Upper lobe of left lung (tissue), 6 donors: ENCODE data around the gene C12orf60. TPM values are rescaled to one million over a fixed set of nuclear protein-coding genes. Genes with fewer than 3 reads are reported as not detected.

Experiments used
- ATAC-seq, 2 donors: fragments of 200-7000 bp; cut with Tn5 transposase; one replicate each; pipeline ENCODE4 v1.9.1; 2022; ENCODE audit warnings: mild to moderate bottlenecking in 2 of 2, moderate library complexity in 2 of 2; ENCODE audit not compliant: low FRiP score in 2 of 2
- DNase-seq, 2 donors: peaks; one replicate each; pipeline ENCODE4 v3.0.0-alpha.2; 2019 to 2020
- H3K27ac ChIP-seq, 4 donors: fragments of 200-600 bp; sonication (generic); one replicate each; pipeline ENCODE4 v1.5.1; 2016 to 2019
- H3K27me3 ChIP-seq, 4 donors: fragments of 200-600 bp; sonication (generic); one replicate each; pipeline ENCODE4 v1.5.1; 2017 to 2019
- H3K36me3 ChIP-seq, 4 donors: fragments of 200-600 bp; sonication (generic); one replicate each; pipeline ENCODE4 v1.5.1; 2016 to 2019
- H3K4me1 ChIP-seq, 4 donors: fragments of 200-600 bp; sonication (generic); one replicate each; pipeline ENCODE4 v1.5.1; 2018 to 2019
- H3K4me3 ChIP-seq, 4 donors: fragments of 200-600 bp; sonication (generic); one replicate each; pipeline ENCODE4 v1.5.1; 2017 to 2019; ENCODE audit warnings: mild to moderate bottlenecking in 2 of 4, moderate library complexity in 1 of 4
- H3K9me3 ChIP-seq, 4 donors: fragments of 200-600 bp; sonication (generic); one replicate each; pipeline ENCODE4 v1.5.1; 2018 to 2019
- EP300 ChIP-seq, 4 donors: sonication (generic); formaldehyde crosslinking; IDR thresholded peaks; one replicate each; pipeline ENCODE4 v1.5.1; 2017; ENCODE audit warnings: antibody characterized with exemption in 4 of 4, control low read depth in 2 of 4
- POLR2A ChIP-seq, 4 donors: fragments of 450-650 bp; IDR thresholded peaks; one replicate each; pipeline ENCODE4 v1.5.1; 2016 to 2017; ENCODE audit warnings: antibody characterized with exemption in 4 of 4, mild to moderate bottlenecking in 2 of 4
- POLR2AphosphoS5 ChIP-seq, 2 donors: sonication (generic); formaldehyde crosslinking; IDR thresholded peaks; one replicate each; pipeline ENCODE4 v1.5.1; 2017; ENCODE audit warnings: antibody characterized with exemption in 2 of 2
- WGBS, 2 donors: methylation state at CpG; one replicate each; pipeline ENCODE4 v1.1.5; 2017 to 2018; 5-methylcytosine and 5-hydroxymethylcytosine counted together
- total RNA-seq, 6 donors: library from RNA; depleted of rRNA in 4 of 6; stranded (reverse); fragments of >200 nt in 4 of 6; gene quantifications; one replicate each; pipeline versions ENCODE4 v1.1.0 to v1.2.1, GENCODE V29; 2016 to 2021
- TF ChIP-seq, protein P1 (sequence below), 6 experiments: fragments of 450-650 bp in 4 of 6; fragments of 200-600 bp in 2 of 6; sonication (generic) in 2 of 6; IDR thresholded peaks; one replicate each; pipeline ENCODE4 v1.5.1; 2016 to 2019; ENCODE audit warnings: antibody characterized with exemption in 6 of 6
- donor health status: DM: no; HTN: no; CAD: no; lungs with moderate emphysema.
- donor health status: DM: no; HTN: yes; CAD: no; lungs with severe emphysema.

C12orf60 gene
- total RNA-seq, 6 donors from 2014 or later: 0.33 to 3.4 (median 0.94) TPM; not detected in 1

DNA sequence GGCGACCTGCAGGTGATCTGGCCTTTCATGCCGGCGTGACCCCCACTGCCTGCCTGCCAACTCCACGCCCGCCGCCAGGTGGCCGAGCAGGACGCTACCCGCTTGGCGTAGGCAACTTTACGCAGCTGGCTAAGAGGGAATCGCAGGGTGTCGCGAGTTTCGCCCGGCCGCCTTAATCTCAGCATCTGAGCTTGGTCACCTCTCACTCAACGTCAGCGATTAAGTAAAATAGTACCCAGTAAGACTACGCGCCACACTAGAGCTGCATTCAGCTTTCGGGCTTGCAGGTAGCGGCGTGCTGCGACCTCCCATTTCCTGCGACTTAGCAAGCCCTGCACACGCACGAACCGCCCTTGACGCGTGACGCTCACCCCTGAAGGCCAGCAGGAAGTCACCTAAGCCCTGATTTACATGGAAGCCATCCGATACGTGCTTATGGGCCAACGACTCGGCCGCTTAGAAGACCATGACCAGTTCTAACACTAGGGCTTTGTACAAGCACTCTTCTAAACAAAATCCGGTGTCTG lies 33.4 kb upstream of the C12orf60 start:
- TF ChIP-seq POLR2AphosphoS5 (IDR thresholded peaks at IDR 0.05) (peak; percentile 55 to 68), EP300 (IDR thresholded peaks at IDR 0.05) (no peak), POLR2A (IDR thresholded peaks at IDR 0.05) (peak in 2 of 4 donors; percentile 53 to 56)
- TF ChIP-seq, protein P1, sequence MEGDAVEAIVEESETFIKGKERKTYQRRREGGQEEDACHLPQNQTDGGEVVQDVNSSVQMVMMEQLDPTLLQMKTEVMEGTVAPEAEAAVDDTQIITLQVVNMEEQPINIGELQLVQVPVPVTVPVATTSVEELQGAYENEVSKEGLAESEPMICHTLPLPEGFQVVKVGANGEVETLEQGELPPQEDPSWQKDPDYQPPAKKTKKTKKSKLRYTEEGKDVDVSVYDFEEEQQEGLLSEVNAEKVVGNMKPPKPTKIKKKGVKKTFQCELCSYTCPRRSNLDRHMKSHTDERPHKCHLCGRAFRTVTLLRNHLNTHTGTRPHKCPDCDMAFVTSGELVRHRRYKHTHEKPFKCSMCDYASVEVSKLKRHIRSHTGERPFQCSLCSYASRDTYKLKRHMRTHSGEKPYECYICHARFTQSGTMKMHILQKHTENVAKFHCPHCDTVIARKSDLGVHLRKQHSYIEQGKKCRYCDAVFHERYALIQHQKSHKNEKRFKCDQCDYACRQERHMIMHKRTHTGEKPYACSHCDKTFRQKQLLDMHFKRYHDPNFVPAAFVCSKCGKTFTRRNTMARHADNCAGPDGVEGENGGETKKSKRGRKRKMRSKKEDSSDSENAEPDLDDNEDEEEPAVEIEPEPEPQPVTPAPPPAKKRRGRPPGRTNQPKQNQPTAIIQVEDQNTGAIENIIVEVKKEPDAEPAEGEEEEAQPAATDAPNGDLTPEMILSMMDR (IDR thresholded peaks at IDR 0.05): peak; percentile 84 to 97 (median 96)
- WGBS, 2 donors: 0 to 1% methylated on average over 14 to 36 of the region's 38 CpGs
- H3K27ac ChIP-seq: peak overlapping the region; percentile 97 to 99 (median 98)
- peaks cover 0 to 3% (median 0%) of the 10 kb centered on the region in 4 donors for H3K36me3 ChIP-seq
- no peaks in the 10 kb centered on the region for H3K27me3 ChIP-seq
- H3K4me3 ChIP-seq: peak overlapping the region; percentile 79 to 87 (median 84)
- peaks cover 0 to 3% (median 0%) of the 10 kb centered on the region in 4 donors for H3K9me3 ChIP-seq
- ATAC-seq (peak; percentile 79 to 88), DNase-seq (peak; percentile 89 to 97)
- H3K4me1 ChIP-seq: peaks cover 0 to 22% (median 13%) of the 10 kb centered on the region in 4 donors

DNA sequence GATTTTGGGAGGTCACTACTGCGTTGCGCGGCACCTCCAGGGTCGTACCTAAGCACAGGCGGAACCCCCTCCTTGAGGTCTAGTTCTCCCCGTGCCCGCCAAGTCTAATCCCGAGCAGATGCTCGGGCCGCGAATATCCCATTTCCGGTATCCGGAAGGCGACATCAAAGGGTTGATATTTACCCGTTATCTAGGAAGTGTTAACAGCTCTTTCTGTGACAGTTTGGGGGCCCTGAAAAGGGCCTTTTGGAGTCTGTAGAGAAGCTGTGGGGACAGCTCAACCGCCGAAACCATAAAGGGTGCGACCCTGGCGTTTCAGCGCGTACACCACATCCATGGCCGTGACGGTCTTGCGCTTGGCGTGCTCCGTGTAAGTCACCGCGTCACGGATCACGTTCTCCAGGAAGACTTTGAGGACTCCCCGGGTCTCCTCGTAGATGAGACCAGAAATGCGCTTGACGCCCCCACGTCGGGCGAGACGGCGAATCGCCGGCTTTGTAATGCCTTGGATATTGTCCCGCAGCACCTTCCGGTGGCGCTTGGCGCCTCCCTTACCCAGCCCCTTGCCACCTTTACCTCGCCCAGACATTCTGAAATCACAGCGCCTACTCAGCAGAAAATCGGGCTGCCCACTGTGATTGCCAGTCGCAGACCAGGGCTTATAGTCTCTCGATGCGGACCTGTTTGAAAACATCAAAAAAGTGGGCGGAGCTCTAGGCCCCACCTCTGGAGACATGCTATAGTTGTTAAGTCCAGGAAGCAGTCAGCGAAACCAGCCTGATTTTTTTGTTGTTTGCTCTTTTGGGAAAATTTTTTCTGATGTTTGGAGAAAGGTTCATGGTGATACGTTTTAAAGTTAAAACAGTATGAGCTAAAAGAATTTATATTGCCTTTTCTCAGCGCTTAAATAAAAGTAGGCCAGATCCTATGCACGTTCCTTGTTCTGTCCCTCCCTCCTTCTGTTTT lies 32.7 kb upstream of the C12orf60 start:
- Histone ChIP-seq H3K4me1 (peaks cover 0 to 27% (median 15%) of the 10 kb centered on the region in 4 donors), H3K27me3 (no peaks in the 10 kb centered on the region), H3K4me3 (peak overlapping the region; percentile 79 to 87 (median 84)), H3K27ac (peak overlapping the region; percentile 97 to 99 (median 98)), H3K9me3 (peaks cover 0 to 3% (median 0%) of the 10 kb centered on the region in 4 donors), H3K36me3 (peaks cover 0 to 3% (median 0%) of the 10 kb centered on the region in 4 donors)
- TF ChIP-seq EP300 (IDR thresholded peaks at IDR 0.05): peak in 2 of 4 donors; percentile 5 to 94
- TF ChIP-seq POLR2A (IDR thresholded peaks at IDR 0.05): peak in 3 of 4 donors; percentile 90 to 98 (median 97)
- peak; percentile 98 to 100 for TF ChIP-seq POLR2AphosphoS5 (IDR thresholded peaks at IDR 0.05)
- TF ChIP-seq, protein P1 (IDR thresholded peaks at IDR 0.05): no peak
- peak; percentile 83 to 91 for ATAC-seq
- WGBS, 2 donors: 1 to 2% methylated on average over 28 to 56 of the region's 56 CpGs
- DNase-seq: peak; percentile 89 to 96

DNA sequence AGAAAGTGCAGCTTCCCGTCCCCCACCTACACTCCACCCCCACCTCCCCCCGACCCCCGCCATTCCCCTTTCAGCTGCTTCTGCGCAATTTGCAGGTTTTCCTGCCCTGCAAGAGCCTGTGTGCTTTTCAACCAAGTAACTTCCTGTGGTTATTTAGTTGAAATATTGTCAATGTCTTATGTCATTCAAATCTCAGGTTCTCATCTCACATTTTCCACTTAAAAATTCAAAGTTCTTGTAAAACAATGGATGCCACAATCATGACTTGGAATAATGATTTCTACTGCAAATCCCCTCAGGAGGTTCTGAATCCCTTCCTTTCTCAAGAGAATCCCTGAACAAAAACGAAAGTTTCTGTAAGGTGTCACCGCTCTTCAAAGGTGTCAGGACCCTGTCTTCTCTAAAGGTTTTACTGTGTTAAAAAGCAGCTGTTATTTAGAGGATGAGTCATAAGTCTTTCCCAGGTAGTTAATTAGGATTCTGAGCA lies 31.8 kb upstream of the C12orf60 start:
- TF ChIP-seq POLR2A (IDR thresholded peaks at IDR 0.05) (no peak), EP300 (IDR thresholded peaks at IDR 0.05) (no peak), POLR2AphosphoS5 (IDR thresholded peaks at IDR 0.05) (no peak)
- TF ChIP-seq, protein P1 (IDR thresholded peaks at IDR 0.05): no peak
- DNase-seq (no peak), ATAC-seq (no peak)
- H3K27ac ChIP-seq: peak overlapping the region; percentile 97 to 99 (median 98)
- H3K9me3 ChIP-seq: no peaks in the 10 kb centered on the region
- peaks cover 0 to 35% (median 22%) of the 10 kb centered on the region in 4 donors for H3K4me1 ChIP-seq
- peaks cover 0 to under 1% (median 0%) of the 10 kb centered on the region in 4 donors for H3K36me3 ChIP-seq
- H3K4me3 ChIP-seq: peak overlapping the region in 3 of 4 donors; percentile 79 to 87 (median 84)
- no peaks in the 10 kb centered on the region for H3K27me3 ChIP-seq
- 24 to 35% methylated on average over 6 of the region's 6 CpGs for WGBS, 2 donors

DNA sequence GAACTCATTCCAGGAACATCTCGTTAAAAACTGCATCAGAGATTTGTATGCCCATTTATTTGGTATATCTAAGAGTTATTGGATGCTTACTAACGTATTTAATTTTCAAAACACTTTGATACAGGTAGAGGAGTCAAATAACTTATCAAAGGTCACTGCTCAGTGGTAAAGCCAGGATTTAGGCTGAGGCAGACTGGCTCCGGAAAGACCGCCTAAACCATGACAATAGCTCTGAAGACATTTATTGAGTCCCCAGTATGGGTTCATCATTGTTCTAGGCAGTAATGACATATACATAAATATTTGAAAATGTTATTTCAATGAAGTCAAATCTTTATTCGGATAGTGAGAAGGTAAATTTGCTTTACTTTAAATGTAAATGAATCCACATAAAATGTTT lies 30.5 kb upstream of the C12orf60 start:
- WGBS, 2 donors: 96 to 97% methylated on average over 5 of the region's 5 CpGs
- DNase-seq: no peak
- H3K4me1 ChIP-seq: peaks cover 0 to 41% (median 25%) of the 10 kb centered on the region in 4 donors
- H3K27ac ChIP-seq: no peak overlapping the region
- TF ChIP-seq POLR2AphosphoS5 (IDR thresholded peaks at IDR 0.05): no peak
- TF ChIP-seq, protein P1 (IDR thresholded peaks at IDR 0.05): no peak
- TF ChIP-seq EP300 (IDR thresholded peaks at IDR 0.05): no peak
- no peak for TF ChIP-seq POLR2A (IDR thresholded peaks at IDR 0.05)
- no peak for ATAC-seq
- no peaks in the 10 kb centered on the region for H3K36me3 ChIP-seq
- H3K27me3 ChIP-seq: no peaks in the 10 kb centered on the region
- no peaks in the 10 kb centered on the region for H3K9me3 ChIP-seq
- H3K4me3 ChIP-seq: no peak overlapping the region
